ENCODE data around the gene FEV. TPM values are rescaled to one million over a fixed set of nuclear protein-coding genes. Genes with fewer than 3 reads are reported as not detected.

FEV gene
- total RNA-seq, 3 donors from 2014 or later = 0.63 to 2.7 (median 1.8) TPM

DNA sequence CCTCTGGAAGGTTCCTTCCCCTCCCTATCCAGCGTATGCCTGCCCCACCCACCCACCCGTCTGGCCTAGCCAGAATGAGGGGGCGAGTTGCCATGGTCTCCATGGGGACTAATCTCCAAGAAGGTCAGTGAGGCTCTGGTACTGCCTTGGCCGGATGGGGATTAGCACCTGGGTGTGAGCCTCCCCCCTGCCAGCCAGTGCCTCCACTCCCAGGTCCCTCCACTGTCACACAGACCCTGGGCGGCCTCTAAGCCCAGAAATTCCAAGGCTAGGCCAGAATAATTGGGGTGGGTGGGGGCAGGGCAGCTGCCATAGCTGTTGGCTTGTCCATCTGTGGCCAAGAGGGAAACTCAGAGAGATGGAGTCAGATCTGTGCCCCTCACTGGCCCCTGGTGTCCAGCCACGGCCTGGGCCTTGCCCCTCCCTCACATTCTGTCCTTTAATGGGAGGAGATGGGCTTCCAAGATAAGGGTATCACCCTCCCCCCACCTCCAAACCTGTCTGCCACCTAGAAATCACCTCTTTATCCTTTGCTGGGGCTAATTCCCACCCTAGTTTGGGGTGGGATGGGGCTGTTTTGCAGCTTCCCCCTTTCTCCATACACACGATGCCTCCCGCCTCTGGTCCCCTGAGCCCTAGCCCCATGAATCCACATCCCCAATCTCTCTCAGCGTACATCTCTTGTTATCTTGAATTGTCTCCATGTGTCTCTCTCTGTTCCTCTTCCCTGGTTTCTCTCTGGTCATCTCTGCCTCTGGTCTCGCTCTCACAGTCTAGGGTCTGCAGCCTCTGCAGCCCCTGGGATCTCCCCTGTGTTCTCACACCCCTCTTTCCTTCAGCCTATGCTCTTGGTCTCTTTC is 14.3 kb upstream of the FEV start:
- Histone ChIP-seq H3K36me3 (ENCODE audit: low read depth) (no peaks in the 10 kb centered on the region), H3K9me3 (no peaks in the 10 kb centered on the region), H3K4me1 (ENCODE audit: low read depth) (peaks cover 20% of the 10 kb centered on the region), H3K4me3 (no peak overlapping the region)
- DNase-seq (no peak), ATAC-seq (no peak)
- intact Hi-C loops (cut with DNase I, micrococcal nuclease) = no loop called here
- TF ChIP-seq, protein P1, sequence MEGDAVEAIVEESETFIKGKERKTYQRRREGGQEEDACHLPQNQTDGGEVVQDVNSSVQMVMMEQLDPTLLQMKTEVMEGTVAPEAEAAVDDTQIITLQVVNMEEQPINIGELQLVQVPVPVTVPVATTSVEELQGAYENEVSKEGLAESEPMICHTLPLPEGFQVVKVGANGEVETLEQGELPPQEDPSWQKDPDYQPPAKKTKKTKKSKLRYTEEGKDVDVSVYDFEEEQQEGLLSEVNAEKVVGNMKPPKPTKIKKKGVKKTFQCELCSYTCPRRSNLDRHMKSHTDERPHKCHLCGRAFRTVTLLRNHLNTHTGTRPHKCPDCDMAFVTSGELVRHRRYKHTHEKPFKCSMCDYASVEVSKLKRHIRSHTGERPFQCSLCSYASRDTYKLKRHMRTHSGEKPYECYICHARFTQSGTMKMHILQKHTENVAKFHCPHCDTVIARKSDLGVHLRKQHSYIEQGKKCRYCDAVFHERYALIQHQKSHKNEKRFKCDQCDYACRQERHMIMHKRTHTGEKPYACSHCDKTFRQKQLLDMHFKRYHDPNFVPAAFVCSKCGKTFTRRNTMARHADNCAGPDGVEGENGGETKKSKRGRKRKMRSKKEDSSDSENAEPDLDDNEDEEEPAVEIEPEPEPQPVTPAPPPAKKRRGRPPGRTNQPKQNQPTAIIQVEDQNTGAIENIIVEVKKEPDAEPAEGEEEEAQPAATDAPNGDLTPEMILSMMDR (IDR thresholded peaks at IDR 0.05) = no peak

DNA sequence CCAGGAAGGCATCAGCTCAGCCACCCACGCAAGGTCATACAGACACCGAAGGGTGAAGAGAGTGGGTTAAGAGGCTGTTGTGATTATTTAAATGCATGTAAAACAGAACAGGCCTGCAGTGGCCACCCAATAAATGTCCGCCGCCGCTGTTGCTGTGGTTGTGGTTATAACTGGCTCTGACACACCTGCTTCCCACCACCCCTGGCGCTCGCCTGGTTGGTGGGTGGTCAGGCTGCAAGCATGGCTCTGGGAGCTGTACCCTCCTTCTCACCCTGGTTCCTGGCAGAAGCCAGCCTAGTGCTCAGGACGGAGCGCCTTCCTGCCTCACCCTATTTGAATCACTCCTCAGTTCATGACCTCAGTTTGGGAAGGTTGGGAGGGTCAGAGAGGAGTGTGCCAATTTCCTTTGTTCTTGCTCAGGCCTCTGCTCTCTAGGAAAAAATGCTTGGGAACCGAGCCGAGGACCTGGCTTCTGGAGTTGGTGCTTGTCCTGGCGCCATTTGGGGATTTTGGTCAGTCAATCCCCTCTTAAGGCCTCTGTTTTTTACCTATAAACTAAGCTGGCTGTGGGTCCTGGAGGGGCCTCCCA is 13.5 kb upstream of the FEV start:
- intact Hi-C loops (cut with DNase I, micrococcal nuclease) = no loop called here
- DNase-seq (peak in 1 of 3 donors; percentile 21), ATAC-seq (no peak)
- H3K9me3 ChIP-seq = no peaks in the 10 kb centered on the region
- TF ChIP-seq, protein P1 (IDR thresholded peaks at IDR 0.05) = no peak
- H3K36me3 ChIP-seq (ENCODE audit: low read depth) = no peaks in the 10 kb centered on the region
- peaks cover 27% of the 10 kb centered on the region for H3K4me1 ChIP-seq (ENCODE audit: low read depth)
- no peak overlapping the region for H3K4me3 ChIP-seq

DNA sequence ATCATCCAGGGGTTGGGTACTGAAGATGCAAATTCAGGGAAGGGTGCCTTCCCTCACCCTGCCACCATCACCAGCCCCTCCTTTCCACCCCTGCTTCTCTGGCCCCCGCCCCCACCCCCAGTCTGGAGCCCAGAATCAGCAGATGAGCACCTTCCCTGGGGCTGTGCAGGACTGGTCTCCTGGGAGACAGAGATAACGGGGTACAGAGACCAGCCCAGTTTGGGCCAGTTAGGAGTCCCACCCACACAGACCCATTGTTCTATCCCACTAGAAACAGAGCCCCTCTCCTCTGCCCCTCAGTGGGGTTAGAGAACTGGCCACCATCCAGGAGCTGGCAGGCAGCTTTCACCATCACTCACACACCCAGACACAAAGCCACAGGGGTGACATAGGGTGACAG is 12.7 kb upstream of the FEV start:
- peaks cover 30% of the 10 kb centered on the region for H3K4me1 ChIP-seq (ENCODE audit: low read depth)
- ATAC-seq = no peak
- no peaks in the 10 kb centered on the region for H3K9me3 ChIP-seq
- DNase-seq = no peak
- TF ChIP-seq, protein P1 (IDR thresholded peaks at IDR 0.05) = no peak
- intact Hi-C loops (cut with DNase I, micrococcal nuclease) = no loop called here
- no peak overlapping the region for H3K4me3 ChIP-seq
- H3K36me3 ChIP-seq (ENCODE audit: low read depth) = no peaks in the 10 kb centered on the region

DNA sequence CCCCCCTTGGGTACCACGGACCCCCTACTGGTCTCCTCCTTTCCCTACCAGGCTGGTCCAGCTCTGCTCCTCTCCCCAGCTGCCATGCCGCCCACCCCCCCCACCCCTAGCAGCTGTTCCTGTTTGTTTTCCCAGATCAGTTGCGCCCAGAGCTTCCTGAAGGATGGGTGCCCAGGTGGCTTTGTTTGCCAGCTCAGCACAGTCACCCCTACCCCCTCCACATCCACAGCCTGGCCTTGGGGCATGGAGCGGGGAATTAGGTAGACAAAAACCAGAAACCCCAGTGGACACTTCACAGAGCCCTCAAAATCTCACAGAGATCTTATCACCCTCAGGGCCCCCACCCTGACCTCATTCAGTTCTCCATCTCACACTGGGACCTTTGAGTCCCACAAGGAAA is 12.0 kb upstream of the FEV start:
- TF ChIP-seq, protein P1 (IDR thresholded peaks at IDR 0.05) = no peak
- intact Hi-C loops (cut with DNase I, micrococcal nuclease) = no loop called here
- DNase-seq (peak in 1 of 3 donors; percentile 34), ATAC-seq (peak; percentile 5)
- Histone ChIP-seq H3K4me1 (ENCODE audit: low read depth) (peaks cover 22% of the 10 kb centered on the region), H3K36me3 (ENCODE audit: low read depth) (no peaks in the 10 kb centered on the region), H3K4me3 (no peak overlapping the region), H3K9me3 (no peaks in the 10 kb centered on the region)

DNA sequence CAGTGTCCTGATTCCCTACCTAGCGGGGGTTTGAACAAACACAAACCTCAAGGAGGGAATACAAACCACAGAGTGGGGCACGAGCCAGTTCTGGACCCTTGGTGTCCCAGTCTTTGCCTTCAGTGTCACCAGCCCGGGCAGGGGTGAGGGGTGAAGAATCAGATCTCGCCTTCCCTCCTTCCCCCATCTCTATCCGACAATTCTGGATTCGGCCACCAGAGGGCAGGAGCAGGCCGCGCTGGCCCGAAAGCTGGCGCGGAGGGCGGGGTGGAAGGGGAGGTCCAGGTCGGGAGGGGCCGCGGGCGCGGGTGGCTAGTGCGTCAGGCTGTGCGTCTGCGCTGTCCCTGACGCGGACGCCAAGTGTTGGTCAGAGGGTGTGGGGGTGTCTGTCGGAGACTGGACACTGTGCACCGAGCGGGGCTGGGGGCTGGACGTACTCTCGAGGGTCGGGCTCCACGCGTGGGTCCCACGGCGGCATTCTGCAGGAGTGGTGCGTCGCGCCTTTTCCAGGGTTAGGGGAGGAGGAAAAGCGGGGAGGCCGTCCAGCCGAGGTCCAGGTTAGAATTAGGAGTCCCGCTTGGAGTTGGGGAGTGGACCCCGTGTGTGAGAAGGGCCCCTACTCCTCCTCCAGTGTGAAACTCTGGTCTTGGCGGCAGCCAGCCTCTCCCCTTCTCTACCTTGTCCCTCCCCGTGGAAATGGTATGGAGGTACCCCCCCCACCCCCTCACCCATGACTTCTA is 11.2 kb upstream of the FEV start:
- intact Hi-C loops (cut with DNase I, micrococcal nuclease) = no loop called here
- Histone ChIP-seq H3K36me3 (ENCODE audit: low read depth) (no peaks in the 10 kb centered on the region), H3K9me3 (no peaks in the 10 kb centered on the region), H3K4me1 (ENCODE audit: low read depth) (peaks cover 20% of the 10 kb centered on the region), H3K4me3 (no peak overlapping the region)
- TF ChIP-seq, protein P1 (IDR thresholded peaks at IDR 0.05) = peak; percentile 70
- peak; percentile 89 to 94 (median 93) for DNase-seq
- ATAC-seq = peak; percentile 88
